ENCODE data around the gene LBR. TPM values are rescaled to one million over a fixed set of nuclear protein-coding genes. Genes with fewer than 3 reads are reported as not detected.
A peak's percentile ranks its signal among the peaks of the same experiment; 100 is the strongest.

LBR gene
- total RNA-seq, 1 donor from 2014 or later = 93.9 TPM

DNA sequence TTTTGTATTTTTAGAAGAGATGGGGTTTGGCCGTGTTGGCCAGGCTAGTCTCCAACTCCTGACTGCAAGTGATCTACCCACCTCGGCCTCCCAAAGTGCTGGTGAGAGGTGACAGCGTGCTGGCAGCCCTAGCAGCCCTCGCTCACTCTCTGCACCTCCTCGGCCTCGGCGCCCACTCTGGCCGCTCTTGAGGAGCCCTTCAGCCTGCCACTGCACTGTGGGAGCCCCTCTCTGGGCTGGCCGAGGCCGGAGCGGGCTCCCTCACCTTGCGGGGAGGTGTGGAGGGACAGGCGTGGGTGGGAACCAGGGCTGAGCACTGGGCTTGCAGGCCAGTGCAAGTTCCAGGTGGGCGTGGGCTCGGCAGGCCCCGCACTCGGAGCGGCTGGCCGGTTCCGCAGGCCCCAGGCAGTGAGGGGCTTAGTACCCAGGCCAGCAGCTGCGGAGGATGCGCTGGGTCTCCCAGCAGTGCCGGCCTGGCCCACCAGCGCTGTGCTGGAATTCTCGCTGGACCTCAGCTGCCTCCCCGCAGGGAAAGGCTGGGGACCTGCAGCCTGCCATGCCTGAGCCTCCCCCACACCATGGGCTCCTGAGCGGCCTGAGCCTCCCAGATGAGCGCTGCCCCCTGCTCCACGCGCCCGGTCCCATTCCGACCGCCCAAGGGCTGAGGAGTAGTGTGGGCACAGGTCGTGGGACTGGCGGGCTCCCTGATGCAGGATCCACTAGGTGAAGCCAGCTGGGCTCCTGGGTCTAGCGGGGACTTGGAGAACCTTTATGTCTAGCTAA lies 3.4 kb upstream of the LBR start:
- DNase-seq = no peak
- no peak overlapping the region for H3K4me3 Mint-ChIP-seq (ENCODE audit: unreplicated experiment)
- TF ChIP-seq, protein P1, sequence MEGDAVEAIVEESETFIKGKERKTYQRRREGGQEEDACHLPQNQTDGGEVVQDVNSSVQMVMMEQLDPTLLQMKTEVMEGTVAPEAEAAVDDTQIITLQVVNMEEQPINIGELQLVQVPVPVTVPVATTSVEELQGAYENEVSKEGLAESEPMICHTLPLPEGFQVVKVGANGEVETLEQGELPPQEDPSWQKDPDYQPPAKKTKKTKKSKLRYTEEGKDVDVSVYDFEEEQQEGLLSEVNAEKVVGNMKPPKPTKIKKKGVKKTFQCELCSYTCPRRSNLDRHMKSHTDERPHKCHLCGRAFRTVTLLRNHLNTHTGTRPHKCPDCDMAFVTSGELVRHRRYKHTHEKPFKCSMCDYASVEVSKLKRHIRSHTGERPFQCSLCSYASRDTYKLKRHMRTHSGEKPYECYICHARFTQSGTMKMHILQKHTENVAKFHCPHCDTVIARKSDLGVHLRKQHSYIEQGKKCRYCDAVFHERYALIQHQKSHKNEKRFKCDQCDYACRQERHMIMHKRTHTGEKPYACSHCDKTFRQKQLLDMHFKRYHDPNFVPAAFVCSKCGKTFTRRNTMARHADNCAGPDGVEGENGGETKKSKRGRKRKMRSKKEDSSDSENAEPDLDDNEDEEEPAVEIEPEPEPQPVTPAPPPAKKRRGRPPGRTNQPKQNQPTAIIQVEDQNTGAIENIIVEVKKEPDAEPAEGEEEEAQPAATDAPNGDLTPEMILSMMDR (IDR thresholded peaks at IDR 0.05; ENCODE audit: partially characterized antibody, unreplicated experiment) = no peak
- peaks cover 9% of the 10 kb centered on the region for H3K9me3 Mint-ChIP-seq (ENCODE audit: unreplicated experiment)
- peaks cover 13% of the 10 kb centered on the region for H3K4me1 Mint-ChIP-seq (ENCODE audit: low read depth, unreplicated experiment)
- H3K27me3 Mint-ChIP-seq (ENCODE audit: unreplicated experiment) = peaks cover 2% of the 10 kb centered on the region
- H3K36me3 Mint-ChIP-seq (ENCODE audit: unreplicated experiment) = no peaks in the 10 kb centered on the region
- no peak overlapping the region for H3K27ac Mint-ChIP-seq (ENCODE audit: unreplicated experiment)

DNA sequence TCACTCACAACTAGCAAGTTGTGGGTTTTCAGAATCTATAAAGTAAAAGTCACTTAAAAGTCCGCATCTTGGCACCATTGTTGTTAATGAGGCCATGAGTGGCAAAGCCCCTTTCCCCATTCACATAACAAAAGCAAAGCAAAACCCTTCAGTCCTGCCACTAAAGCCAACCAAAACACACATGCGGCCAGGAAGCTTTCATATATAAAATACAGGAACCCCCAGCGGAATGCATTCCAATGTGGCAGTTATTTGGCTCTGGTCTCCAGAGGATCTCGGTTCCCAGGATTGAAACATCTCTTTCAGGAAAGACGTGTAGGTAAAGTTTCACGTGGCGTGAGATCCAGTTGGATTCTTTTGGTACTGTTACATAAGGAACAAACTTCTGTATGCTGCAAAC lies 2.5 kb upstream of the LBR start:
- Mint-ChIP-seq H3K27me3 (ENCODE audit: unreplicated experiment) (peaks cover 2% of the 10 kb centered on the region), H3K27ac (ENCODE audit: unreplicated experiment) (no peak overlapping the region), H3K4me1 (ENCODE audit: low read depth, unreplicated experiment) (peaks cover 15% of the 10 kb centered on the region), H3K4me3 (ENCODE audit: unreplicated experiment) (no peak overlapping the region), H3K36me3 (ENCODE audit: unreplicated experiment) (no peaks in the 10 kb centered on the region), H3K9me3 (ENCODE audit: unreplicated experiment) (peaks cover 12% of the 10 kb centered on the region)
- TF ChIP-seq, protein P1 (IDR thresholded peaks at IDR 0.05; ENCODE audit: partially characterized antibody, unreplicated experiment) = no peak
- no peak for DNase-seq

DNA sequence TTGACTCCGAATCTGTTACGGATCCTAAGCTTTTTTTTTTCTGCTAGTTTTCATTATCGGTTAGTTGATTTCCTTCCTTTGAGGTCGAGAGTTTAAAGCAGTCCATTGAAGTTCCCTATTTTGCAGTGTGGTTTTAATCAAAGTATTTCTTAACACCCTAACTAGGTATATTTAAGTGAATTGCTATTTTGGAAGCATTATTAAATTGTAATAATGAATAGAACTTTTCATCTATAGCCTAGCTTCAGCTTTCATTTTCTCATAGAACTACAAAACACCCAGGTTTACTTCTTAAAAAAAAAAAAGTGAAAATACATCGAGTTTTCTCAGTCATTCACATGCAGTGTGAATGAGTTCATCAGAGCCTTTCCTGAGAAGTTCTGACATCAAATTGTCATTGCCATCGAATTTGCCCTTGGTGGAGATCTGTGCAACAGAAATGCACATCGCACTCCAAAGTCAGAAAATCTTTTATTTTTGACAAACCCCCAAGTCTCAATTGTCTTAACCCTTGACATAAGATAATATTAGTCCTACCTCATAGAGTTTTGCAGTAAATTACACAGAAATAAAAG lies 1.1 kb upstream of the LBR start:
- TF ChIP-seq, protein P1 (IDR thresholded peaks at IDR 0.05; ENCODE audit: partially characterized antibody, unreplicated experiment) = no peak
- Mint-ChIP-seq H3K4me1 (ENCODE audit: low read depth, unreplicated experiment) (peaks cover 24% of the 10 kb centered on the region), H3K27me3 (ENCODE audit: unreplicated experiment) (peaks cover 2% of the 10 kb centered on the region), H3K9me3 (ENCODE audit: unreplicated experiment) (peaks cover 12% of the 10 kb centered on the region), H3K36me3 (ENCODE audit: unreplicated experiment) (no peaks in the 10 kb centered on the region), H3K4me3 (ENCODE audit: unreplicated experiment) (peak overlapping the region; percentile 92), H3K27ac (ENCODE audit: unreplicated experiment) (peak overlapping the region; percentile 93)
- no peak for DNase-seq

DNA sequence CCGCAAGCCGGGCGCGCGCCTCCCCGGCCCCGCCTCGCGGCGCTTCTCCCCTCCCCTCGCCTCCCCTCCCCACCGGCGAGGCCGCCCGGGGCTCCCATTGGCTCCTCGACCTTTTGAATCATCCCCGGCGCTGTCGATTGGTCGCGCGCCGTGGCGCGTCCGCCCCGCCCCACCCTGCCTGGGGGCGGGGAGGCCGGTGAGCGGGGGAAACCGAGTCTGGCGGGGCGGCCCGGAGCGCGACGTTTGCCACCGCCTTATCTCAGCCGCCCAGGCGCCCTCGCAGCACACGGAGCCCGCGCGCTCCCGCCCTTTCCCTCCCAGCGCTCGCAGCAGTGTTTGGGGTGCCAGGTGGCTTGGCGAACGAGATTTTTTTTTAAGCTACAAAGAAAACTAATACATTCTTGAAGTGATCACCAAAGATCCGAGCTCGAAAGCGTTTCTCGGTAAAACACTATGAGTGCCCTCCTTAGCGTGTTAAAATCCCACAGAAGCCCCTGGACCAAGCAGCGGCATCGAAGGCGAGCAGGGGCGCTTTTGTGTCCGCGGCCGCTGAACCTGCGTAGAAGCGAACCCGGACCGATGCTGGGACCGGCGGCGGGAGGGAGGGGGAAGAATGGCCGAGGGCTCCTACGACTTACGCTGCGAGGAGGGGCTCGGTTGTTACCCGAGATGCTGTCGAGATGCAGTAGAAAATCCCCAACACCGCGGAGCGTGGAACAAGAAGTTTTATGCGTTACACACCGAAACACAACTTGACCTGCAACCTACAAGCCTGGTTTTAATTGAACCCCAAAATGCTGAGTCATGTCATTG lies 436 bp upstream of the LBR start:
- peak; percentile 90 for DNase-seq
- Mint-ChIP-seq H3K9me3 (ENCODE audit: unreplicated experiment) (peaks cover 12% of the 10 kb centered on the region), H3K27me3 (ENCODE audit: unreplicated experiment) (peaks cover 2% of the 10 kb centered on the region), H3K27ac (ENCODE audit: unreplicated experiment) (peak overlapping the region; percentile 93), H3K36me3 (ENCODE audit: unreplicated experiment) (no peaks in the 10 kb centered on the region), H3K4me3 (ENCODE audit: unreplicated experiment) (peak overlapping the region; percentile 92), H3K4me1 (ENCODE audit: low read depth, unreplicated experiment) (peaks cover 31% of the 10 kb centered on the region)
- TF ChIP-seq, protein P1 (IDR thresholded peaks at IDR 0.05; ENCODE audit: partially characterized antibody, unreplicated experiment) = no peak
